Fibroblast of skin of left quadriceps (primary cell): ENCODE measurements around the gene FAM174C.

Experiments used
- DNase-seq, 2 experiments: peaks; one replicate each; pipeline ENCODE4 v3.0.0-alpha.2; 2013; ENCODE audit warnings: low read depth in 2 of 2

Gene FAM174C

GRCh38 chr19:1275260-1275975, at the start of gene FAM174C:
FAM174C (plus strand) TSS chr19:1275530; CDS start chr19:1275550, 20 bp downstream.
- peak; percentile 92 to 93 for DNase-seq

- no peak for DNase-seq
These were observed 49.2 kb upstream of the FAM174C start for GRCh38 chr19:1226227-1226518.

GRCh38 chr19:1226522-1227303, 48.6 kb upstream of the FAM174C start:
- DNase-seq = no peak

- DNase-seq = no peak
These were observed 47.9 kb upstream of the FAM174C start for GRCh38 chr19:1227304-1228054.

GRCh38 chr19:1228161-1228957, 47.0 kb upstream of the FAM174C start:
- DNase-seq = no peak

GRCh38 chr19:1229056-1229923, 46.0 kb upstream of the FAM174C start:
- DNase-seq = no peak

- DNase-seq = no peak
These were observed 45.2 kb upstream of the FAM174C start for GRCh38 chr19:1229924-1230782.

- DNase-seq = no peak
These were observed 44.4 kb upstream of the FAM174C start for GRCh38 chr19:1230783-1231489.

GRCh38 chr19:1231729-1232637, 43.3 kb upstream of the FAM174C start:
- no peak for DNase-seq

GRCh38 chr19:1232652-1233072, 42.7 kb upstream of the FAM174C start:
- no peak for DNase-seq

- no peak for DNase-seq
These were observed 42.1 kb upstream of the FAM174C start for GRCh38 chr19:1233115-1233667.

- no peak for DNase-seq
These were observed 41.0 kb upstream of the FAM174C start for GRCh38 chr19:1234051-1234954.

- DNase-seq = no peak
These were observed 40.4 kb upstream of the FAM174C start for GRCh38 chr19:1234955-1235380.

- DNase-seq = no peak
These were observed 39.4 kb upstream of the FAM174C start for GRCh38 chr19:1235625-1236538.

GRCh38 chr19:1236576-1236975, 38.8 kb upstream of the FAM174C start:
- DNase-seq = no peak
